Right cardiac atrium (tissue), 5 donors: ENCODE data around the gene TSPAN3. TPM values are rescaled to one million over a fixed set of nuclear protein-coding genes. Genes with fewer than 3 reads are reported as not detected.

Source experiments
- ATAC-seq, 2 donors: fragments of 200-7000 bp; cut with Tn5 transposase; one replicate each; pipeline versions ENCODE4 v1.8.0 to v1.9.1; 2020; ENCODE audit warnings: moderate library complexity in 2 of 2, mild to moderate bottlenecking in 1 of 2
- DNase-seq, 3 donors: peaks; one replicate each; pipeline ENCODE4 v3.0.0-alpha.2; 2020
- H3K27ac ChIP-seq: one replicate; pipeline ENCODE4 v1.5.1; 2013; ENCODE audit warnings: mild to moderate bottlenecking, low read length, control low read depth, moderate library complexity
- H3K27me3 ChIP-seq: one replicate; pipeline ENCODE4 v1.6.1; 2013; ENCODE audit not compliant: control insufficient read depth, insufficient read depth
- H3K4me1 ChIP-seq: one replicate; pipeline ENCODE4 v1.6.1; 2013; ENCODE audit warnings: low read length; ENCODE audit not compliant: control insufficient read depth, insufficient read depth
- H3K4me3 ChIP-seq: one replicate; pipeline ENCODE4 v1.5.1; 2013; ENCODE audit warnings: low read length, control low read depth
- H3K9me3 ChIP-seq: one replicate; pipeline ENCODE4 v1.6.1; 2013; ENCODE audit warnings: low read length; ENCODE audit not compliant: control insufficient read depth
- WGBS: extraction: QIAGEN DNeasy Blood & Tissue Kit; methylation state at CpG from one replicate; pipeline ENCODE4 v1.1.7; 2013; 5-methylcytosine and 5-hydroxymethylcytosine counted together
- intact Hi-C, 4 donors: fragments of 100-400 bp; cut with DNase I; formaldehyde crosslinking; loops; one replicate each; pipeline versions ENCODE4 v1.11.0 to v1.14.0; 2022 to 2023
- polyA plus RNA-seq: library from polyadenylated mRNA; stranded (reverse); fragments of 200-250 nt; gene quantifications from one replicate; pipeline ENCODE4 v1.2.3, GENCODE V29; 2013
- total RNA-seq, 4 donors: library from RNA; stranded (reverse); fragmentation: NEBNext Ultra II Directional; extraction: Animal tissue kit (Norgen Biotek cat#: 25700); gene quantifications; one replicate each; pipeline ENCODE4 v1.2.1, GENCODE V29; 2021
- donor health status: healthy with polysubstance abuse.
- donor health status: DM: no; HTN: yes; CAD: no.
- donor health status: DM: no; HTN: no; CAD: no.
- donor health status: DM: no; HTN: yes; CAD: no; lungs with severe emphysema.
- donor health status: DM: yes; HTN: yes; CAD: no.

Gene TSPAN3
- total and polyA plus RNA-seq, 5 donors = 124 to 135 (median 128) TPM

GRCh38 chr15:77039217-77039533 lies 31.7 kb downstream of the TSPAN3 start:
- Histone ChIP-seq H3K9me3 (no peaks in the 10 kb centered on the region), H3K27me3 (no peaks in the 10 kb centered on the region), H3K4me3 (no peak overlapping the region), H3K27ac (no peak overlapping the region), H3K4me1 (peaks cover 2% of the 10 kb centered on the region)
- no peak for DNase-seq
- no CpG with 5 or more reads among the region's 5 CpGs for WGBS
- intact Hi-C loops = no loop called here
- ATAC-seq = no peak

GRCh38 chr15:77038312-77039216 lies 32.3 kb downstream of the TSPAN3 start:
- H3K4me3 ChIP-seq = no peak overlapping the region
- no peaks in the 10 kb centered on the region for H3K4me1 ChIP-seq
- no peaks in the 10 kb centered on the region for H3K9me3 ChIP-seq
- no peak overlapping the region for H3K27ac ChIP-seq
- intact Hi-C loops = no loop called here
- no peak for DNase-seq
- no peak for ATAC-seq
- no peaks in the 10 kb centered on the region for H3K27me3 ChIP-seq
- no CpG with 5 or more reads among the region's 10 CpGs for WGBS

- ATAC-seq (peak in 1 of 2 donors; percentile 6), DNase-seq (peak; percentile 6 to 53 (median 52))
- intact Hi-C loops = no loop called here
- Histone ChIP-seq H3K4me3 (no peak overlapping the region), H3K27me3 (no peaks in the 10 kb centered on the region), H3K9me3 (no peaks in the 10 kb centered on the region), H3K4me1 (no peaks in the 10 kb centered on the region), H3K27ac (no peak overlapping the region)
- WGBS = 90% methylated on average over 12 of the region's 12 CpGs
Measured at GRCh38 chr15:77037388-77038209, 33.3 kb downstream of the TSPAN3 start.

- WGBS = 84% methylated on average over 22 of the region's 22 CpGs
- H3K27ac ChIP-seq = no peak overlapping the region
- peak in 2 of 3 donors; percentile 50 to 56 for DNase-seq
- ATAC-seq = peak in 1 of 2 donors; percentile 7
- no peaks in the 10 kb centered on the region for H3K4me1 ChIP-seq
- no peak overlapping the region for H3K4me3 ChIP-seq
- intact Hi-C loops = no loop called here
- no peaks in the 10 kb centered on the region for H3K27me3 ChIP-seq
- H3K9me3 ChIP-seq = no peaks in the 10 kb centered on the region
Measured at GRCh38 chr15:77036537-77037387, 34.1 kb downstream of the TSPAN3 start.

GRCh38 chr15:77035999-77036471 lies 34.9 kb downstream of the TSPAN3 start:
- H3K9me3 ChIP-seq = no peaks in the 10 kb centered on the region
- ATAC-seq = peak in 1 of 2 donors; percentile 22
- H3K27me3 ChIP-seq = no peaks in the 10 kb centered on the region
- 78% methylated on average over 13 of the region's 13 CpGs for WGBS
- DNase-seq = no peak
- H3K4me1 ChIP-seq = no peaks in the 10 kb centered on the region
- H3K4me3 ChIP-seq = no peak overlapping the region
- no peak overlapping the region for H3K27ac ChIP-seq
- intact Hi-C loops = no loop called here

GRCh38 chr15:77035584-77035983 lies 35.3 kb downstream of the TSPAN3 start:
- DNase-seq (peak in 1 of 3 donors; percentile 49), ATAC-seq (peak in 1 of 2 donors; percentile 5)
- no peaks in the 10 kb centered on the region for H3K27me3 ChIP-seq
- no peak overlapping the region for H3K4me3 ChIP-seq
- WGBS = 93% methylated on average over 9 of the region's 9 CpGs
- intact Hi-C loops = no loop called here
- H3K27ac ChIP-seq = no peak overlapping the region
- no peaks in the 10 kb centered on the region for H3K9me3 ChIP-seq
- H3K4me1 ChIP-seq = no peaks in the 10 kb centered on the region

GRCh38 chr15:77034695-77035489 lies 36.0 kb downstream of the TSPAN3 start:
- DNase-seq (peak in 2 of 3 donors; percentile 68 to 75), ATAC-seq (peak; percentile 6 to 18)
- intact Hi-C loops = no loop called here
- 63% methylated on average over 14 of the region's 14 CpGs for WGBS
- no peaks in the 10 kb centered on the region for H3K27me3 ChIP-seq
- H3K4me3 ChIP-seq = no peak overlapping the region
- H3K4me1 ChIP-seq = no peaks in the 10 kb centered on the region
- H3K9me3 ChIP-seq = no peaks in the 10 kb centered on the region
- H3K27ac ChIP-seq = no peak overlapping the region

GRCh38 chr15:77033729-77034671 lies 36.9 kb downstream of the TSPAN3 start:
- WGBS = 78% methylated on average over 13 of the region's 13 CpGs
- DNase-seq (peak in 1 of 3 donors; percentile 18), ATAC-seq (no peak)
- no peaks in the 10 kb centered on the region for H3K9me3 ChIP-seq
- no peaks in the 10 kb centered on the region for H3K4me1 ChIP-seq
- H3K27ac ChIP-seq = no peak overlapping the region
- H3K27me3 ChIP-seq = no peaks in the 10 kb centered on the region
- intact Hi-C loops = no loop called here
- no peak overlapping the region for H3K4me3 ChIP-seq

GRCh38 chr15:77033417-77033728 lies 37.5 kb downstream of the TSPAN3 start:
- 94% methylated on average over 4 of the region's 4 CpGs for WGBS
- no peak overlapping the region for H3K4me3 ChIP-seq
- intact Hi-C loops = no loop called here
- peak in 1 of 3 donors; percentile 9 for DNase-seq
- H3K4me1 ChIP-seq = no peaks in the 10 kb centered on the region
- H3K9me3 ChIP-seq = no peaks in the 10 kb centered on the region
- H3K27ac ChIP-seq = no peak overlapping the region
- no peaks in the 10 kb centered on the region for H3K27me3 ChIP-seq
- no peak for ATAC-seq
